Spleen (tissue), 11 donors: ENCODE data around the gene VTCN1. TPM values are rescaled to one million over a fixed set of nuclear protein-coding genes. Genes with fewer than 3 reads are reported as not detected.

Experiments used
- DNase-seq: peaks from one replicate; pipeline ENCODE4 v3.0.0-alpha.2; 2020
- H3K27ac ChIP-seq, 8 donors: fragments of 200-600 bp; sonication (generic) in 7 of 8; 1 replicate in 4 of 8; 2 replicates in 4 of 8; pipeline versions ENCODE4 v1.5.0 to v1.8.0; 2016 to 2021; ENCODE audit warnings: inconsistent platforms in 4 of 8, mild to moderate bottlenecking in 4 of 8, moderate library complexity in 1 of 8
- H3K27me3 ChIP-seq, 7 donors: fragments of 200-600 bp; sonication (generic) in 6 of 7; replicated peaks in 1 of 7; 1 replicate in 4 of 7; 2 replicates in 3 of 7; pipeline versions ENCODE4 v1.5.0 to v1.8.0; 2016 to 2021; ENCODE audit warnings: inconsistent platforms in 3 of 7, mild to moderate bottlenecking in 1 of 7
- H3K36me3 ChIP-seq, 6 donors: fragments of 200-600 bp; sonication (generic) in 5 of 6; 1 replicate in 4 of 6; 2 replicates in 2 of 6; pipeline versions ENCODE4 v1.5.0 to v1.8.0; 2016 to 2021; ENCODE audit warnings: inconsistent platforms in 2 of 6
- H3K4me1 ChIP-seq, 6 donors: fragments of 200-600 bp; sonication (generic) in 5 of 6; 1 replicate in 3 of 6; 2 replicates in 3 of 6; pipeline versions ENCODE4 v1.5.0 to v1.8.0; 2016 to 2021; ENCODE audit warnings: inconsistent platforms in 3 of 6
- H3K4me3 ChIP-seq, 8 donors: fragments of 200-600 bp; sonication (generic) in 7 of 8; 1 replicate in 4 of 8; 2 replicates in 4 of 8; pipeline versions ENCODE4 v1.5.0 to v1.8.0; 2016 to 2021; ENCODE audit warnings: inconsistent platforms in 4 of 8, mild to moderate bottlenecking in 4 of 8, moderate library complexity in 2 of 8
- H3K9me3 ChIP-seq, 8 donors: fragments of 200-600 bp; sonication (generic) in 7 of 8; 1 replicate in 4 of 8; 2 replicates in 4 of 8; pipeline versions ENCODE4 v1.5.0 to v1.8.0; 2016 to 2021; ENCODE audit warnings: inconsistent platforms in 4 of 8
- POLR2A ChIP-seq, 3 donors: fragments of 450-650 bp; IDR thresholded peaks; one replicate each; pipeline ENCODE4 v1.5.1; 2017; ENCODE audit warnings: antibody characterized with exemption in 3 of 3, mild to moderate bottlenecking in 1 of 3
- POLR2AphosphoS5 ChIP-seq, 3 donors: sonication (generic); formaldehyde crosslinking; IDR thresholded peaks; one replicate each; pipeline ENCODE4 v1.5.1; 2017; ENCODE audit warnings: antibody characterized with exemption in 3 of 3
- WGBS, 5 donors: extraction: QIAGEN DNeasy Blood & Tissue Kit in 3 of 5; methylation state at CpG; one replicate each; pipeline versions ENCODE4 v1.1.5 to v1.1.7; 2013 to 2018; 5-methylcytosine and 5-hydroxymethylcytosine counted together
- intact Hi-C: fragments of 100-400 bp; cut with DNase I; formaldehyde crosslinking; loops from one replicate; pipeline ENCODE4 v1.15.0; 2023; ENCODE audit warnings: low total_unique reads
- polyA plus RNA-seq, 3 donors: library from polyadenylated mRNA; stranded (reverse); fragments of 200-250 nt; gene quantifications; one replicate each; pipeline ENCODE4 v1.2.1, GENCODE V29; 2013
- total RNA-seq, 7 donors: library from RNA; depleted of rRNA in 3 of 7; stranded (reverse); fragments of >200 nt in 3 of 7; fragmentation: NEBNext Ultra II Directional in 4 of 7; extraction: Animal tissue kit (Norgen Biotek cat#: 25700) in 4 of 7; gene quantifications; one replicate each; pipeline versions ENCODE4 v1.1.0 to v1.2.1, GENCODE V29; 2016 to 2021
- TF ChIP-seq, protein P1 (sequence below), 11 experiments: fragments of 200-600 bp in 7 of 11; fragments of 450-650 bp in 4 of 11; sonication (generic) in 4 of 11; IDR thresholded peaks in 8 of 11; conservative IDR thresholded peaks in 3 of 11; 1 replicate in 7 of 11; 2 replicates in 4 of 11; pipeline versions ENCODE4 v1.4.0 to v1.8.0; 2016 to 2021; ENCODE audit warnings: antibody characterized with exemption in 11 of 11, inconsistent platforms in 4 of 11, mild to moderate bottlenecking in 1 of 11
- donor health status: healthy with polysubstance abuse.
- donor health status: DM: no; HTN: no; CAD: no; lungs with moderate emphysema.
- donor health status: DM: no; HTN: no; CAD: no.
- donor health status: Bipolar disorder and iron deficiency.
- donor health status: healthy.
- donor health status: DM: no; HTN: no; CAD: no.
- donor health status: DM: yes; HTN: yes; CAD: no.

The VTCN1 gene
- total and polyA plus RNA-seq, 10 donors: not detected

DNA sequence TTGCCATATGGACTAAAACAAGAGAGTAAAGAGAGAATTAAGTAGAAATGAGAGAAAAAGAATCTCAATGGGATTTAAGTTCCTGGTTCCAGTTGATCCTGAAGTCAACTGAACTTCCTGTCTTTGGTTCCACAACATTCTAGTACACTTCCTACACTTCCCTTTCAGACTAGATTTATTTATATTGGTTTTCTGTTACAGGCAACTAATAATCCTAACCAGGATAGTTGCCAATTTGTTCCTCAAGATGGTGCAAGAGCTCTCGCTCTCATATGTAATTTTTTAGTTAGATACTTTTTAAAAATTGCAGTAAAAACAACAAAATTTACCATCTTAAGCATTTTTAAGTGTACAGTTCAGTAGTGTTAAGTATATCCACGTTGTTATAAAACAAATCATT, 60.4 kb downstream of the VTCN1 start:
- TF ChIP-seq, protein P1, sequence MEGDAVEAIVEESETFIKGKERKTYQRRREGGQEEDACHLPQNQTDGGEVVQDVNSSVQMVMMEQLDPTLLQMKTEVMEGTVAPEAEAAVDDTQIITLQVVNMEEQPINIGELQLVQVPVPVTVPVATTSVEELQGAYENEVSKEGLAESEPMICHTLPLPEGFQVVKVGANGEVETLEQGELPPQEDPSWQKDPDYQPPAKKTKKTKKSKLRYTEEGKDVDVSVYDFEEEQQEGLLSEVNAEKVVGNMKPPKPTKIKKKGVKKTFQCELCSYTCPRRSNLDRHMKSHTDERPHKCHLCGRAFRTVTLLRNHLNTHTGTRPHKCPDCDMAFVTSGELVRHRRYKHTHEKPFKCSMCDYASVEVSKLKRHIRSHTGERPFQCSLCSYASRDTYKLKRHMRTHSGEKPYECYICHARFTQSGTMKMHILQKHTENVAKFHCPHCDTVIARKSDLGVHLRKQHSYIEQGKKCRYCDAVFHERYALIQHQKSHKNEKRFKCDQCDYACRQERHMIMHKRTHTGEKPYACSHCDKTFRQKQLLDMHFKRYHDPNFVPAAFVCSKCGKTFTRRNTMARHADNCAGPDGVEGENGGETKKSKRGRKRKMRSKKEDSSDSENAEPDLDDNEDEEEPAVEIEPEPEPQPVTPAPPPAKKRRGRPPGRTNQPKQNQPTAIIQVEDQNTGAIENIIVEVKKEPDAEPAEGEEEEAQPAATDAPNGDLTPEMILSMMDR (IDR thresholded peaks at IDR 0.05 in 8 of 11, conservative IDR thresholded peaks at IDR 0.05 in 3 of 11): no peak
- TF ChIP-seq POLR2A (IDR thresholded peaks at IDR 0.05): no peak
- no peak for TF ChIP-seq POLR2AphosphoS5 (IDR thresholded peaks at IDR 0.05)
- Histone ChIP-seq H3K36me3 (no peaks in the 10 kb centered on the region), H3K4me3 (no peak overlapping the region), H3K27ac (no peak overlapping the region), H3K4me1 (no peaks in the 10 kb centered on the region), H3K9me3 (peaks cover 0 to 8% (median 2%) of the 10 kb centered on the region in 8 donors), H3K27me3 (peaks cover 0 to 5% (median 0%) of the 10 kb centered on the region in 7 donors)
- WGBS, 5 donors: 62 to 78% (median 65%) methylated on average over 2 of the region's 2 CpGs
- DNase-seq: no peak
- intact Hi-C loops: no loop called here

DNA sequence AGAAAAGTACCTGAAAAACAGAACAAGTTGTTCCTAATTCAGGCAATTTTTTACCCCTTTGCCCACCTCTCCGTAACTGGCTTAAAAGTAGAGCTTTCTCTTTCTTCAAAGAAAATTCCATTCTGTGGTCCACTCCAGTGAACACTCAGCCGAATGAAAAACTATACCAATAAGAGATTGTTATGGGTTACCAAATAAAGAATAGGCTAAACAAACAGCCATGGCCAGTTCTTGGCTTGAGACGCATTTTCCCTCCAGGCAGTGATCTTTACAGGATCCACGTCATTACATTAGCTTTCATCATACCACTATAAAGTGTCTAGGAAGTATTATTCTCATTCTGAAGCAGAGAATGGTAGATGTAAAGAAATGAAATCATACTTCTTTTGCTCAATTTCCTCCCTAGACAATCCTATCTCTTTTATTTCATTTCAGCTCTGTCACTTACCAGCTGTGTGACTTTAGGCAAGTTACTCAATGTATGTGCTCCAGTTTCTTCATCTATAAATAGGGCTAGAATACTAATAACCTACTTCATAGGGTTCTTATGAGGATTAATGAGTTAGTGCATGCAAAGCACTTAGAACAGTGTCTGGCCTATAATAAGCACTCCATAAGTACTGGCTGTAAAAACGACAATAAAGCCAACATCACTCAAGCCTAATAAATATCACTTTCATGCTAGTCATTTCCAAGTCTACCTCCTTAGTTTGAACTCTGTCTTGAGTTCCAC, 62.7 kb downstream of the VTCN1 start:
- TF ChIP-seq POLR2A (IDR thresholded peaks at IDR 0.05): no peak
- no peak for TF ChIP-seq POLR2AphosphoS5 (IDR thresholded peaks at IDR 0.05)
- TF ChIP-seq, protein P1 (IDR thresholded peaks at IDR 0.05 in 8 of 11, conservative IDR thresholded peaks at IDR 0.05 in 3 of 11): no peak
- Histone ChIP-seq H3K36me3 (no peaks in the 10 kb centered on the region), H3K4me1 (no peaks in the 10 kb centered on the region), H3K27ac (no peak overlapping the region), H3K27me3 (peaks cover 0 to 5% (median 0%) of the 10 kb centered on the region in 7 donors), H3K4me3 (no peak overlapping the region), H3K9me3 (peaks cover 0 to 8% (median 2%) of the 10 kb centered on the region in 8 donors)
- intact Hi-C loops: no loop called here
- no peak for DNase-seq
- 80 to 88% (median 85%) methylated on average over 5 of the region's 5 CpGs for whole genome bisulfite sequencing, 5 donors

DNA sequence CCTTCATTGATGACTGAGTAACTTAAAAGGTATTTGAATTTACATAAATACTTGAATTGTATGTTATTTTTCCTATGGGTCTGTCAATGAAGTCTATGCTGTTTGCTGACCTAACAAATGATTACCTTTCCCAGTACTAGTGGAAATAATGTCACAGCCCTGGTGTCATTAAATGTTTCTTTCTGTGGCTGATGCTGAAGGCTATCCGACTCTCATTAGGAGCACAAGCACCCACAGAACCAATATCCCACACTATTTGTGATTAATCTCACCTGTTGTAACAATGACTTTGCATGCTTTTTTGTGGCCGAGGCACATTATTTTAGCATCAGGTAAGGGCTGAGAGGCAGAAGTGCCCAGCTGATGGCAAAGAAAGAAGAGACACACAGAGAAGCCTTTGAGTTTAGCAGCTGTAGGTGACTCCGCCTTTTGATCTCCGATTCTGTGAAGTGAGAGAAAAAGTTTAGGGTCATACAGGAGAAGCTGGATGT, 63.3 kb downstream of the VTCN1 start:
- intact Hi-C loops: no loop called here
- Histone ChIP-seq H3K4me3 (no peak overlapping the region), H3K9me3 (peaks cover 0 to 8% (median 2%) of the 10 kb centered on the region in 8 donors), H3K4me1 (no peaks in the 10 kb centered on the region), H3K27ac (no peak overlapping the region), H3K36me3 (no peaks in the 10 kb centered on the region), H3K27me3 (peaks cover 0 to 5% (median 0%) of the 10 kb centered on the region in 7 donors)
- TF ChIP-seq, protein P1 (IDR thresholded peaks at IDR 0.05 in 8 of 11, conservative IDR thresholded peaks at IDR 0.05 in 3 of 11): no peak
- TF ChIP-seq POLR2A (IDR thresholded peaks at IDR 0.05) (no peak), POLR2AphosphoS5 (IDR thresholded peaks at IDR 0.05) (no peak)
- no peak for DNase-seq
- WGBS, 5 donors: 67 to 85% (median 70%) methylated on average over 4 of the region's 4 CpGs

DNA sequence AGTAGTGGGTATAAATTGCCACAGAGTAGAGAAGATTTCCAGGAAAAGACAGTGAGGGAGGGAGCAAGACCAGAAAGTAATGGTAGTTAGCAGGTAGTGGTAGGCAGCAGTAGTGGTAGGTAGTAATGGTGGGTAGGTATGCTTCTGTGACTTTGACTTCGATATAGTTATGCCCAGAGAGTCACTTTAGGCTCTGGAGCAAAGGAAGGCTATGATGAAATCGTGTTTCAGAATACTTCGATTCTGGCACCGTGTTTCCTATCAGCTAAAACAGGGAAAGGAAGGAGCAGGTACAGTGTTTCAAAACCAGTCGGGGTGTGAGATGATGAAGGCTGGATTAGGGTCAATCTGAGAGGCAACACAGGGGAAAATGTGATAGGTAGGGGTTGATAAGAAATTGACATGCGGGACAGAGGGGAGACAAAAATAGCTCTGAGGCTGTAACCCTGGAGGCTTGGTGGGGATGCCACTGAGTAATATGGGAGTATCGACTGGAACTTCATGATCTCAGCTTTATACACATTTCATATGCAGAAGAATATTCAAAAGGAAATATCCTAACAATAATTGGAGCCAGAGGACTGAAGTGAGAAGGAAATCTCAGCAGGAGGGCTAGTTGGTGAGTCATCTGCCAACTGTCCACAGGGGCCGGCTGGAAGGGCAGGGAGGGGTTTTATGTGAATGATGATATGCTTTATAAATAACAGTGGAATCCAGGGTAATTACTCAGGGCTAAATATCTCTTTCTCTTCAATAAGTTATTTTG, 64.0 kb downstream of the VTCN1 start:
- H3K4me1 ChIP-seq: no peaks in the 10 kb centered on the region
- H3K4me3 ChIP-seq: no peak overlapping the region
- no peak for DNase-seq
- peaks cover 0 to 6% (median 2%) of the 10 kb centered on the region in 8 donors for H3K9me3 ChIP-seq
- TF ChIP-seq, protein P1 (IDR thresholded peaks at IDR 0.05 in 8 of 11, conservative IDR thresholded peaks at IDR 0.05 in 3 of 11): no peak
- no peak for TF ChIP-seq POLR2AphosphoS5 (IDR thresholded peaks at IDR 0.05)
- TF ChIP-seq POLR2A (IDR thresholded peaks at IDR 0.05): no peak
- peaks cover 0 to 5% (median 0%) of the 10 kb centered on the region in 7 donors for H3K27me3 ChIP-seq
- 74 to 91% (median 79%) methylated on average over 8 of the region's 8 CpGs for WGBS, 5 donors
- H3K27ac ChIP-seq: no peak overlapping the region
- H3K36me3 ChIP-seq: no peaks in the 10 kb centered on the region
- intact Hi-C loops: no loop called here
